A549 (cell line): ENCODE data around the gene HABP2.

Experiments used
- BHLHE40 ChIP-seq: IDR thresholded peaks from 2 replicates; pipeline ENCODE4 v1.6.1; 2012; ENCODE audit warnings: low read depth, low read length, inconsistent platforms
- CEBPB ChIP-seq, 2 experiments: fragments of >200 bp in 1 of 2; sonication (Bioruptor Twin) in 1 of 2; formaldehyde crosslinking in 1 of 2; IDR thresholded peaks; 2 replicates each; pipeline ENCODE4 v1.6.1; 2012 to 2016
- EP300 ChIP-seq, 2 experiments: fragments of >200 bp; sonication (Bioruptor Twin); formaldehyde crosslinking; IDR thresholded peaks; 2 replicates in 1 of 2; 3 replicates in 1 of 2; pipeline ENCODE4 v1.6.1; 2016 to 2017
- ESRRA ChIP-seq: fragments of 150-350 bp; IDR thresholded peaks from 2 replicates; pipeline ENCODE4 v1.6.1; 2014; ENCODE audit warnings: mild to moderate bottlenecking, low read length, borderline replicate concordance
- HEYL ChIP-seq: fragments of 250-450 bp; sonication (Bioruptor Pico); IDR thresholded peaks from 2 replicates; pipeline ENCODE4 v1.8.0; 2021; ENCODE audit warnings: mild to moderate bottlenecking, moderate library complexity
- MAFK ChIP-seq: fragments of 450-650 bp; IDR thresholded peaks from 2 replicates; pipeline ENCODE4 v1.6.1; 2014; ENCODE audit not compliant: partially characterized antibody
- PHF8 ChIP-seq: fragments of 200-600 bp; sonication (generic); IDR thresholded peaks from 2 replicates; pipeline ENCODE4 v1.6.1; 2016; ENCODE audit warnings: low read depth, mild to moderate bottlenecking, antibody characterized with exemption, moderate library complexity, borderline replicate concordance
- POLR2A ChIP-seq: IDR thresholded peaks from 2 replicates; pipeline ENCODE4 v1.6.1; 2012; ENCODE audit warnings: mild to moderate bottlenecking, low read length
- POLR2AphosphoS2 ChIP-seq: conservative IDR thresholded peaks from 2 replicates; pipeline ENCODE4 v1.6.1; 2012; ENCODE audit warnings: low read length, improper control_type of control experiment, inconsistent platforms
- RCOR1 ChIP-seq: fragments of 150-350 bp; IDR thresholded peaks from 2 replicates; pipeline ENCODE4 v1.6.1; 2014; ENCODE audit warnings: antibody characterized with exemption, low read length, low read depth
- RNF2 ChIP-seq: fragments of 200-600 bp; sonication (generic); IDR thresholded peaks from 2 replicates; pipeline ENCODE4 v1.6.1; 2016; ENCODE audit warnings: low read depth, mild to moderate bottlenecking, antibody characterized with exemption, moderate library complexity, borderline replicate concordance
- SREBF2 ChIP-seq: fragments of 450-650 bp; IDR thresholded peaks from 2 replicates; pipeline ENCODE4 v1.6.1; 2014; ENCODE audit warnings: mild to moderate bottlenecking, moderate library complexity
- TF ChIP-seq, protein P1 (sequence below): fragments of 200-600 bp; sonication (generic); IDR thresholded peaks from 2 replicates; pipeline ENCODE4 v1.6.1; 2016; ENCODE audit warnings: antibody characterized with exemption, mild to moderate bottlenecking, moderate library complexity
- TF ChIP-seq, protein P2 (sequence below): fragments of >200 bp; sonication (Bioruptor Twin); formaldehyde crosslinking; IDR thresholded peaks from 3 replicates; pipeline ENCODE4 v1.5.1; 2016

DNA sequence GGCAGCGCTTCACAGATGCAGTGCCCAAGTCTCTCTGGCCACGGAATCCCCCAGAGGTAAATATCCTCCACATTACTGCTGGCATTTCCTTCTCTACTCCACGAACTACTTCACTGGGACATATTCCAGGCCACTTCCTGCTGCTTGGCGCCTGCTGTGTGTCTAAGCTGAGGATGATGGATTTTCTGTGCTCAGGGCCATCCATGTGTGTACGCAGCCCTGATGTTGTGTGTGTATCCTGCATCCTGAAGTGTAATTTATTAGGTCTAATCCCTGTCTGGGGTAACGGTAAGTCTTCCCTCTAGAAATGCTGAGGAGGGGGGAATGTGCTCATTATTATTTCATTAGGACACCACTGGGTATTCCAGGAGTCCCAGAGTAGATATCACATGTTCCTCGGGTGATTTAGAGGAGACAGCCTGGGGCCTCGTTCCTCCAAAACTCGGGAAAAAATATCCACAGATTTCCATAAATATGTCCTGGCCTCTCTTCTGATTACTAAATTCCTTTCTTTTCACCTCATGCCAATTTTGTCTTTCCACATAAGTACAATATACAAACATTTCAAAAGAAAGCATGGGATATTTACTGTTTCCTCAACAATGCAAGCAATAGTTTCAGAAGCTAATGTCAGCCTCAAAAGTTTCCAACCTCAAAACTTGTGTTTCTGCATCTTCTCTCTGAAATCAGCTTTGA is 25.5 kb upstream of the HABP2 start:
- TF ChIP-seq, protein P1, sequence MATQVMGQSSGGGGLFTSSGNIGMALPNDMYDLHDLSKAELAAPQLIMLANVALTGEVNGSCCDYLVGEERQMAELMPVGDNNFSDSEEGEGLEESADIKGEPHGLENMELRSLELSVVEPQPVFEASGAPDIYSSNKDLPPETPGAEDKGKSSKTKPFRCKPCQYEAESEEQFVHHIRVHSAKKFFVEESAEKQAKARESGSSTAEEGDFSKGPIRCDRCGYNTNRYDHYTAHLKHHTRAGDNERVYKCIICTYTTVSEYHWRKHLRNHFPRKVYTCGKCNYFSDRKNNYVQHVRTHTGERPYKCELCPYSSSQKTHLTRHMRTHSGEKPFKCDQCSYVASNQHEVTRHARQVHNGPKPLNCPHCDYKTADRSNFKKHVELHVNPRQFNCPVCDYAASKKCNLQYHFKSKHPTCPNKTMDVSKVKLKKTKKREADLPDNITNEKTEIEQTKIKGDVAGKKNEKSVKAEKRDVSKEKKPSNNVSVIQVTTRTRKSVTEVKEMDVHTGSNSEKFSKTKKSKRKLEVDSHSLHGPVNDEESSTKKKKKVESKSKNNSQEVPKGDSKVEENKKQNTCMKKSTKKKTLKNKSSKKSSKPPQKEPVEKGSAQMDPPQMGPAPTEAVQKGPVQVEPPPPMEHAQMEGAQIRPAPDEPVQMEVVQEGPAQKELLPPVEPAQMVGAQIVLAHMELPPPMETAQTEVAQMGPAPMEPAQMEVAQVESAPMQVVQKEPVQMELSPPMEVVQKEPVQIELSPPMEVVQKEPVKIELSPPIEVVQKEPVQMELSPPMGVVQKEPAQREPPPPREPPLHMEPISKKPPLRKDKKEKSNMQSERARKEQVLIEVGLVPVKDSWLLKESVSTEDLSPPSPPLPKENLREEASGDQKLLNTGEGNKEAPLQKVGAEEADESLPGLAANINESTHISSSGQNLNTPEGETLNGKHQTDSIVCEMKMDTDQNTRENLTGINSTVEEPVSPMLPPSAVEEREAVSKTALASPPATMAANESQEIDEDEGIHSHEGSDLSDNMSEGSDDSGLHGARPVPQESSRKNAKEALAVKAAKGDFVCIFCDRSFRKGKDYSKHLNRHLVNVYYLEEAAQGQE, result no peak
- no peak for TF ChIP-seq EP300 (IDR thresholded peaks at IDR 0.05)
- no peak for TF ChIP-seq SREBF2
- TF ChIP-seq CEBPB (IDR thresholded peaks at IDR 0.05), result no peak
- no peak for TF ChIP-seq MAFK
- TF ChIP-seq POLR2A, result no peak
- TF ChIP-seq HEYL (CRISPR knock-in tag), result no peak
- no peak for TF ChIP-seq PHF8
- no peak for TF ChIP-seq BHLHE40
- TF ChIP-seq, protein P2, sequence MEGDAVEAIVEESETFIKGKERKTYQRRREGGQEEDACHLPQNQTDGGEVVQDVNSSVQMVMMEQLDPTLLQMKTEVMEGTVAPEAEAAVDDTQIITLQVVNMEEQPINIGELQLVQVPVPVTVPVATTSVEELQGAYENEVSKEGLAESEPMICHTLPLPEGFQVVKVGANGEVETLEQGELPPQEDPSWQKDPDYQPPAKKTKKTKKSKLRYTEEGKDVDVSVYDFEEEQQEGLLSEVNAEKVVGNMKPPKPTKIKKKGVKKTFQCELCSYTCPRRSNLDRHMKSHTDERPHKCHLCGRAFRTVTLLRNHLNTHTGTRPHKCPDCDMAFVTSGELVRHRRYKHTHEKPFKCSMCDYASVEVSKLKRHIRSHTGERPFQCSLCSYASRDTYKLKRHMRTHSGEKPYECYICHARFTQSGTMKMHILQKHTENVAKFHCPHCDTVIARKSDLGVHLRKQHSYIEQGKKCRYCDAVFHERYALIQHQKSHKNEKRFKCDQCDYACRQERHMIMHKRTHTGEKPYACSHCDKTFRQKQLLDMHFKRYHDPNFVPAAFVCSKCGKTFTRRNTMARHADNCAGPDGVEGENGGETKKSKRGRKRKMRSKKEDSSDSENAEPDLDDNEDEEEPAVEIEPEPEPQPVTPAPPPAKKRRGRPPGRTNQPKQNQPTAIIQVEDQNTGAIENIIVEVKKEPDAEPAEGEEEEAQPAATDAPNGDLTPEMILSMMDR, result no peak
- TF ChIP-seq RCOR1, result no peak
- TF ChIP-seq RNF2, result no peak
- TF ChIP-seq POLR2AphosphoS2, result no peak
- no peak for TF ChIP-seq ESRRA
